Heart left ventricle (tissue), 16 donors: ENCODE results near the gene LTBR. TPM values are rescaled to one million over a fixed set of nuclear protein-coding genes. Genes with fewer than 3 reads are reported as not detected.
"Not testable (repeated sequence)": the region's sequence is repeated elsewhere in the genome, so short reads cannot be mapped to it uniquely, and the experiment has no call there.

Source experiments
- ATAC-seq, 4 donors: fragments of 200-7000 bp; cut with Tn5 transposase; one replicate each; pipeline ENCODE4 v1.9.1; 2020 to 2022; ENCODE audit warnings: moderate library complexity in 4 of 4, mild to moderate bottlenecking in 3 of 4, moderate number of reproducible peaks in 1 of 4
- DNase-seq, 5 donors: peaks; one replicate each; pipeline ENCODE4 v3.0.0-alpha.2; 2020
- H3K27ac ChIP-seq, 12 donors: fragments of 200-600 bp; sonication (generic) in 4 of 12; one replicate each; pipeline versions ENCODE4 v1.5.0 to v1.8.0; 2016 to 2022; ENCODE audit warnings: mild to moderate bottlenecking in 2 of 12
- H3K27me3 ChIP-seq, 9 donors: fragments of 200-600 bp; sonication (generic) in 2 of 9; one replicate each; pipeline versions ENCODE4 v1.5.1 to v1.8.0; 2016 to 2022; ENCODE audit warnings: mild to moderate bottlenecking in 3 of 9
- H3K36me3 ChIP-seq, 9 donors: fragments of 200-600 bp; sonication (generic) in 2 of 9; one replicate each; pipeline versions ENCODE4 v1.5.0 to v1.8.0; 2018 to 2022; ENCODE audit warnings: mild to moderate bottlenecking in 2 of 9
- H3K4me1 ChIP-seq, 12 donors: fragments of 200-600 bp; sonication (generic) in 4 of 12; one replicate each; pipeline versions ENCODE4 v1.5.0 to v1.8.0; 2016 to 2022; ENCODE audit warnings: mild to moderate bottlenecking in 3 of 12
- H3K4me3 ChIP-seq, 12 donors: fragments of 200-600 bp; sonication (generic) in 4 of 12; one replicate each; pipeline versions ENCODE4 v1.5.0 to v1.8.0; 2017 to 2022; ENCODE audit warnings: mild to moderate bottlenecking in 9 of 12, moderate library complexity in 4 of 12
- H3K9me3 ChIP-seq, 12 donors: fragments of 200-600 bp; sonication (generic) in 4 of 12; one replicate each; pipeline versions ENCODE4 v1.5.0 to v1.8.0; 2016 to 2022; ENCODE audit warnings: mild to moderate bottlenecking in 1 of 12
- CTCF ChIP-seq, 12 donors: fragments of 200-600 bp; sonication (generic) in 4 of 12; IDR thresholded peaks; one replicate each; pipeline versions ENCODE4 v1.5.0 to v1.8.0; 2018 to 2022; ENCODE audit warnings: antibody characterized with exemption in 12 of 12, mild to moderate bottlenecking in 5 of 12
- POLR2A ChIP-seq, 2 donors: fragments of 450-650 bp; IDR thresholded peaks; one replicate each; pipeline ENCODE4 v1.6.1; 2017; ENCODE audit warnings: antibody characterized with exemption in 2 of 2, mild to moderate bottlenecking in 2 of 2, moderate library complexity in 2 of 2
- WGBS, 4 donors: extraction: QIAGEN DNeasy Blood & Tissue Kit in 2 of 4; methylation state at CpG; one replicate each; pipeline versions ENCODE4 v1.1.5 to v1.1.7; 2013 to 2018; 5-methylcytosine and 5-hydroxymethylcytosine counted together
- intact Hi-C, 10 donors: fragments of 100-400 bp; cut with DNase I; formaldehyde crosslinking; loops; one replicate each; pipeline versions ENCODE4 v1.11.1 to v1.14.2; 2022
- polyA plus RNA-seq, 2 donors: library from polyadenylated mRNA; stranded (reverse); fragments of 200-250 nt; gene quantifications; one replicate each; pipeline ENCODE4 v1.2.3, GENCODE V29; 2013
- total RNA-seq, 9 donors: library from RNA; depleted of rRNA in 2 of 9; stranded (reverse); fragments of >200 nt in 2 of 9; fragmentation: NEBNext Ultra II Directional in 3 of 9; extraction: Animal tissue kit (Norgen Biotek cat#: 25700) in 3 of 9; gene quantifications; one replicate each; pipeline versions ENCODE4 v1.1.0 to v1.2.4, GENCODE V29; 2016 to 2023
- donor health status: ischemic (EF 13 %, LVEDD 7.1; RV severe dilation, severe dysfunction).
- donor health status: healthy with polysubstance abuse.
- donor health status: DM: no; HTN: yes; CAD: no.
- donor health status: DM: no; HTN: no; CAD: no.
- donor health status: ischemic (EF 25% LVEDD 6.9; RV normal size, moderate dysfunction).
- donor health status: ischemic (EF 25% LVEDD 5.7; RV mildly dilated, moderate dysfunction).
- donor health status: healthy.
- donor health status: DM: yes; HTN: yes; CAD: no.
- donor health status: ischemic (EF 35%, LVEDD 5.7; RV mildly dilated, moderate dysfunction).
- donor health status: nonischemic (EF 11% LVEDD 7.7; RV severe dilation, severe dysfunction).
- donor health status: DM: yes; HTN: yes; CAD: no.
- donor health status: PGD.
- donor health status: ischemic (EF 29% LVEDD 5.4; RV normal size, mild dysfunction).
- donor health status: nonischemic (EF 23%, LVEDD 6.1; RV moderate dilation, normal function).

LTBR gene
- total and polyA plus RNA-seq, 11 donors = 16.0 to 83.4 (median 26.2) TPM

- peaks cover 0 to 28% (median 11%) of the 10 kb centered on the region in 12 donors for H3K4me1 ChIP-seq
- H3K36me3 ChIP-seq = no peaks in the 10 kb centered on the region
- H3K9me3 ChIP-seq = no peaks in the 10 kb centered on the region
- no peak for TF ChIP-seq CTCF (IDR thresholded peaks at IDR 0.05)
- no peak for TF ChIP-seq POLR2A (IDR thresholded peaks at IDR 0.05)
- intact Hi-C loops = loop anchor here in 2 of 10 donors (2.0 to 10.0 kb wide), 2 partner anchors 39 to 109 kb away; partner anchors contain the start of gene GAPDH (in 1 of the 2)
- no peak overlapping the region for H3K4me3 ChIP-seq
- 85 to 90% (median 88%) methylated on average over 21 to 23 of the region's 23 CpGs for WGBS, 4 donors
- peak overlapping the region in 1 of 12 donors; percentile 66 for H3K27ac ChIP-seq
- no peaks in the 10 kb centered on the region for H3K27me3 ChIP-seq
- DNase-seq (no peak), ATAC-seq (no peak)
Observed at GRCh38 chr12:6425590-6426531, 41.9 kb downstream of the LTBR start.

- Histone ChIP-seq H3K36me3 (no peaks in the 10 kb centered on the region), H3K27me3 (no peaks in the 10 kb centered on the region), H3K27ac (peak overlapping the region in 1 of 12 donors; percentile 66), H3K4me1 (peaks cover 0 to 34% (median 12%) of the 10 kb centered on the region in 12 donors), H3K9me3 (no peaks in the 10 kb centered on the region), H3K4me3 (no peak overlapping the region)
- ATAC-seq = no peak
- TF ChIP-seq POLR2A (IDR thresholded peaks at IDR 0.05) (no peak), CTCF (IDR thresholded peaks at IDR 0.05) (no peak)
- DNase-seq = no peak
- WGBS, 4 donors = 79 to 87% (median 82%) methylated on average over 14 of the region's 14 CpGs
- intact Hi-C loops = loop anchor here in 1 of 10 donors (10.0 kb wide), 1 partner anchor 108 kb away; the partner anchor contains the start of gene GAPDH
Observed at GRCh38 chr12:6426882-6427671, 43.1 kb downstream of the LTBR start.

GRCh38 chr12:6427796-6428195, 43.8 kb downstream of the LTBR start:
- H3K36me3 ChIP-seq, H3K9me3 ChIP-seq, DNase-seq, H3K4me3 ChIP-seq, ATAC-seq, H3K27me3 ChIP-seq: not testable (repeated sequence)
- peaks cover 0 to 34% (median 12%) of the 10 kb centered on the region in 12 donors for H3K4me1 ChIP-seq
- WGBS, 4 donors = 93 to 95% (median 94%) methylated on average over 10 of the region's 10 CpGs
- peak overlapping the region in 1 of 12 donors; percentile 66 for H3K27ac ChIP-seq
- intact Hi-C loops = loop anchor here in 1 of 10 donors (10.0 kb wide), 1 partner anchor 107 kb away; the partner anchor contains the start of gene GAPDH

GRCh38 chr12:6428326-6428725, 44.4 kb downstream of the LTBR start:
- H3K4me3 ChIP-seq = no peak overlapping the region
- no peaks in the 10 kb centered on the region for H3K27me3 ChIP-seq
- 83 to 90% (median 86%) methylated on average over 3 of the region's 3 CpGs for WGBS, 4 donors
- no peak for DNase-seq
- no peak for ATAC-seq
- peaks cover 0 to 33% (median 11%) of the 10 kb centered on the region in 12 donors for H3K4me1 ChIP-seq
- H3K36me3 ChIP-seq = no peaks in the 10 kb centered on the region
- H3K9me3 ChIP-seq = no peaks in the 10 kb centered on the region
- no peak for TF ChIP-seq POLR2A (IDR thresholded peaks at IDR 0.05)
- no peak for TF ChIP-seq CTCF (IDR thresholded peaks at IDR 0.05)
- intact Hi-C loops = loop anchor here in 1 of 10 donors (10.0 kb wide), 1 partner anchor 106 kb away; the partner anchor contains the start of gene GAPDH
- H3K27ac ChIP-seq = no peak overlapping the region
